Smooth muscle cell (in vitro differentiated cells): ENCODE data around the gene ZFP37. TPM values are rescaled to one million over a fixed set of nuclear protein-coding genes. Genes with fewer than 3 reads are reported as not detected.

Experiments used
- DNase-seq: peaks from one replicate; lab custom pipeline; 2025; ENCODE audit not compliant: unreplicated experiment; lab: John Stamatoyannopoulos, UW
- H2AFZ ChIP-seq: fragments of 200-600 bp; sonication (generic); 2 replicates; pipeline ENCODE4 v1.6.0; 2016; ENCODE audit warnings: antibody characterized with exemption, low read depth, mild to moderate bottlenecking
- H3F3A ChIP-seq: fragments of 200-600 bp; sonication (generic); 2 replicates; pipeline ENCODE4 v1.6.0; 2017; ENCODE audit warnings: antibody characterized with exemption, low read depth
- H3K27ac ChIP-seq: fragments of 200-600 bp; sonication (generic); 2 replicates; pipeline ENCODE4 v1.5.1; 2016; ENCODE audit warnings: low read depth, mild to moderate bottlenecking
- H3K27me3 ChIP-seq: fragments of 200-600 bp; sonication (generic); 2 replicates; pipeline ENCODE4 v1.6.1; 2016; ENCODE audit warnings: low read depth, mild to moderate bottlenecking
- H3K36me3 ChIP-seq: fragments of 200-600 bp; sonication (generic); 2 replicates; pipeline ENCODE4 v1.5.1; 2016; ENCODE audit warnings: low read depth
- H3K4me1 ChIP-seq: fragments of 200-600 bp; sonication (generic); 2 replicates; pipeline ENCODE4 v1.5.1; 2016; ENCODE audit warnings: low read depth
- H3K4me2 ChIP-seq: fragments of 200-600 bp; sonication (generic); 2 replicates; pipeline ENCODE4 v1.6.0; 2016; ENCODE audit warnings: mild to moderate bottlenecking
- H3K4me3 ChIP-seq: fragments of 200-600 bp; sonication (generic); 2 replicates; pipeline ENCODE4 v1.5.1; 2016; ENCODE audit warnings: mild to moderate bottlenecking
- H3K79me2 ChIP-seq: fragments of 200-600 bp; sonication (generic); 2 replicates; pipeline ENCODE4 v1.6.0; 2016; ENCODE audit warnings: low read depth, mild to moderate bottlenecking
- H3K9ac ChIP-seq: fragments of 200-600 bp; sonication (generic); 2 replicates; pipeline ENCODE4 v1.6.0; 2016; ENCODE audit warnings: low read depth
- H3K9me3 ChIP-seq: fragments of 200-600 bp; sonication (generic); replicated peaks from 2 replicates; pipeline ENCODE4 v1.5.1; 2016; ENCODE audit warnings: low read depth
- H4K20me1 ChIP-seq: fragments of 200-600 bp; sonication (generic); 2 replicates; pipeline ENCODE4 v1.6.0; 2016; ENCODE audit warnings: low read depth
- CTCF ChIP-seq: fragments of 200-600 bp; sonication (generic); IDR thresholded peaks from 2 replicates; pipeline ENCODE4 v1.5.1; 2017; ENCODE audit warnings: borderline replicate concordance, mild to moderate bottlenecking, antibody characterized with exemption; ENCODE audit not compliant: insufficient read depth, poor library complexity, severe bottlenecking
- WGBS: methylation state at CpG from one replicate; pipeline ENCODE4 v1.1.7; 2016; ENCODE audit warnings: low lambda C conversion rate; 5-methylcytosine and 5-hydroxymethylcytosine counted together
- polyA plus RNA-seq: library from polyadenylated mRNA; unstranded; fragments of >200 nt; fragmentation: Nextera tagmentation; extraction: Ambion mirVana; gene quantifications from 2 replicates; pipeline ENCODE4 v1.2.1, GENCODE V29; 2016
- total RNA-seq: library from RNA; depleted of rRNA; stranded (reverse); fragments of >200 nt; gene quantifications from 2 replicates; pipeline ENCODE4 v1.2.3, GENCODE V29; 2014

ZFP37 gene
- total and polyA plus RNA-seq, 2 experiments from 2014 or later: 2.2 to 8.2 TPM

- WGBS: 97% methylated on average over 4 of the region's 4 CpGs
- peaks cover 88% of the 10 kb centered on the region for H3K9me3 ChIP-seq
Measured at GRCh38 chr9:113042884-113043657, 13.5 kb downstream of the ZFP37 start.

GRCh38 chr9:113026200-113026599, 30.3 kb downstream of the ZFP37 start:
- no peaks in the 10 kb centered on the region for H3K27me3 ChIP-seq
- no peak overlapping the region for H3K9ac ChIP-seq
- H3K27ac ChIP-seq: no peak overlapping the region
- WGBS: 46% methylated on average over 1 of the region's 1 CpG
- TF ChIP-seq CTCF: no peak
- peaks cover 9% of the 10 kb centered on the region for H3K9me3 ChIP-seq
- no peak overlapping the region for H3K4me2 ChIP-seq
- no peaks in the 10 kb centered on the region for H3K36me3 ChIP-seq
- no peak for DNase-seq
- no peaks in the 10 kb centered on the region for H3F3A ChIP-seq
- no peak overlapping the region for H3K4me3 ChIP-seq
- no peaks in the 10 kb centered on the region for H4K20me1 ChIP-seq
- no peak overlapping the region for H2AFZ ChIP-seq
- no peaks in the 10 kb centered on the region for H3K4me1 ChIP-seq
- H3K79me2 ChIP-seq: no peaks in the 10 kb centered on the region

More at GRCh38 chr9:113042884-113043657, 13.5 kb downstream of the ZFP37 start:
- Histone ChIP-seq H2AFZ (no peak overlapping the region), H4K20me1 (no peaks in the 10 kb centered on the region), H3K4me2 (no peak overlapping the region), H3K9ac (no peak overlapping the region), H3K36me3 (peaks cover 61% of the 10 kb centered on the region), H3K4me1 (no peaks in the 10 kb centered on the region), H3F3A (no peaks in the 10 kb centered on the region), H3K4me3 (no peak overlapping the region), H3K79me2 (no peaks in the 10 kb centered on the region), H3K27me3 (no peaks in the 10 kb centered on the region), H3K27ac (no peak overlapping the region)
- DNase-seq: no peak
- no peak for TF ChIP-seq CTCF

- Histone ChIP-seq H3F3A (no peaks in the 10 kb centered on the region), H3K9ac (no peak overlapping the region), H3K27ac (no peak overlapping the region), H3K27me3 (no peaks in the 10 kb centered on the region), H3K9me3 (peaks cover 14% of the 10 kb centered on the region), H2AFZ (no peak overlapping the region), H3K4me3 (no peak overlapping the region), H3K79me2 (no peaks in the 10 kb centered on the region), H4K20me1 (no peaks in the 10 kb centered on the region), H3K36me3 (no peaks in the 10 kb centered on the region), H3K4me2 (no peak overlapping the region), H3K4me1 (no peaks in the 10 kb centered on the region)
- no peak for TF ChIP-seq CTCF
- DNase-seq: no peak
- 88% methylated on average over 3 of the region's 3 CpGs for WGBS
Measured at GRCh38 chr9:113018247-113018646, 38.3 kb downstream of the ZFP37 start.

- peak overlapping the region; percentile 55 for H3K4me3 ChIP-seq
Measured at GRCh38 chr9:113012492-113012891, 44.0 kb downstream of the ZFP37 start.

More at GRCh38 chr9:113012492-113012891, 44.0 kb downstream of the ZFP37 start:
- H3K79me2 ChIP-seq: no peaks in the 10 kb centered on the region
- H3F3A ChIP-seq: no peaks in the 10 kb centered on the region
- H3K36me3 ChIP-seq: no peaks in the 10 kb centered on the region
- H3K27ac ChIP-seq: no peak overlapping the region
- no peaks in the 10 kb centered on the region for H3K27me3 ChIP-seq
- WGBS: 52% methylated on average over 9 of the region's 9 CpGs
- H3K9me3 ChIP-seq: peaks cover under 1% of the 10 kb centered on the region
- no peaks in the 10 kb centered on the region for H3K4me1 ChIP-seq
- no peaks in the 10 kb centered on the region for H4K20me1 ChIP-seq
- no peak for DNase-seq
- no peak for TF ChIP-seq CTCF
- no peak overlapping the region for H3K9ac ChIP-seq
- H3K4me2 ChIP-seq: peak overlapping the region; percentile 85
- H2AFZ ChIP-seq: peak overlapping the region; percentile 91
